ENCODE measurements around the gene OGA. TPM values are rescaled to one million over a fixed set of nuclear protein-coding genes. Genes with fewer than 3 reads are reported as not detected.
A peak's percentile ranks its signal among the peaks of the same experiment; 100 is the strongest.

The OGA gene
- total RNA-seq, 1 donor from 2014 or later, result 96.4 TPM

GRCh38 chr10:101780187-101780817, 37.9 kb downstream of the OGA start:
- peak overlapping the region; percentile 34 for H3K4me3 ChIP-seq (ENCODE audit: low read depth, low read length)
- no peak for FAIRE-seq
- no peak for TF ChIP-seq CTCF (IDR thresholded peaks at IDR 0.05; ENCODE audit: insufficient read depth, low read length, severe bottlenecking)

DNA sequence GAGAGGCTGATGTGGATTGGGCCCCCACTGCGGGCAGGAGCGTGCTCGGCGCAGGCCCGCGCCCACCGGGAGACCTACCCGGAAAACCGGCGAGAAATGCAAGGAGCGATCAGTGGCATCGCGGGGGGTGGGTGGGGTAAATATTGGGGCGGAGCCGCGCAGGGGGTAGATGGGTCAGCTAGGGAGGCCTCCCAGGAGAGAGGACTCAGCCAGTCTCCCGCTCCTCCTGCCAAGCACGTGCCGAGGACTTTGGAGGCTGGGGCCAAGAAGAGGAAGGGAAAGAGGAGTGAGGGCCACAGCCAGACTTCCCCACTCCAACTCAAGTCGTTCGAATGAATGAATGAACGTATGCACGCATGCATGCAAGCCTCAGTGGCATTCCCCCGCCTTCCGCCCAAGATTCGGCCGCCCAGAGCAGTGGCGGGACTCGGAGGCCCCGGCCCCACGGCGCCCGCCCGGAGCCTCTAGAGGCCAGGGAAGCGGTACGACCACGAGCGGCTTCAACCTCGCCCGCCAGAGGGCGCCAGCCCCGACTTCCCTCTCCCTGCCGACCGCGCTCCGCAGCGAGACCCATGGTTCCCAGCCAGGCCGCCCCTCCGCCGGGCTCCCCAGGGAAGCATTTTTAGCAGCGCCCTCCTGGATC, 38.6 kb downstream of the OGA start:
- no peak for FAIRE-seq
- Histone ChIP-seq H3K27me3 (ENCODE audit: control insufficient read depth, insufficient read depth, low read length) (peaks cover 15% of the 10 kb centered on the region), H3K36me3 (ENCODE audit: control insufficient read depth, insufficient read depth, low read length) (peaks cover 5% of the 10 kb centered on the region), H3K4me3 (ENCODE audit: low read depth, low read length) (peak overlapping the region; percentile 34)
- TF ChIP-seq CTCF (IDR thresholded peaks at IDR 0.05; ENCODE audit: insufficient read depth, low read length, severe bottlenecking), result peak; percentile 95
- peak; percentile 33 for DNase-seq (ENCODE audit: low read depth)

More at GRCh38 chr10:101780187-101780817, 37.9 kb downstream of the OGA start:
- Histone ChIP-seq H3K27me3 (ENCODE audit: control insufficient read depth, insufficient read depth, low read length) (peaks cover 9% of the 10 kb centered on the region), H3K36me3 (ENCODE audit: control insufficient read depth, insufficient read depth, low read length) (peaks cover 5% of the 10 kb centered on the region)
- no peak for DNase-seq (ENCODE audit: low read depth)

DNA sequence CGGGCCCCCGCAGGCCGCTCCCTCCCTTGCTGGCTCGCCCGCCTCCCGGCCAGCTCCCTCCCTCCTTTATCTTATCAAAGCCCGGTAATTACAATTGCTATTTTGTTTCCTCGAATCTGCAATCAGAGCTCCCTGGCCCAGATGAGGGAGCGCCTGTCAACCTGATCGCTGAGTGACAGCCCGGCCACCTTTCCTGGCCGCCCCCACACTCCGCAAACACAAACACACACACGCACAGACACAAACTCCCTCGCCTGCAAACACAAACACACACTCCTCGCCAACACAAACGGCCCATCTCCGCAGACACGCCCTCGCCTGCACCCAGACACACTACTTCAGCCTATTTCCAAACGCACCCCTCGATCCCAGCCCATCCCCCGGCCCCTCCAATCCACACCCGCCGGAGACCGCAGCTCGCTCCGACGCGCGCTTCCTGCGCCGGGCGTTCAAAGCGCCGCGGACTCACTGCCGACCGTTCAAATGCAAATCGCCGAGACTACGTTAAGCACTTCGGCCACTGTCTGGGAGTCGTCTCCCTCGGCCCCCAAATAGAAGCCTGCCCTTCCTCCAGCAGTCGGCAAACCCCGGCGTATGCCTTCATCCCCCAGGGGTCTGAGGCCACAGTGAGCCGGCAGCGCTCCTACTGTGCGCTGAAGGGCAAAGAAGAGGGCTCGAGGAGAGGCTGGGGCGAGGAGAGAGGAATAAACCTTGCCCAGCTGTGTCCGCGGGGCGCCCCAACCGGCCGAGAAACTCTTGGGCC, 39.3 kb downstream of the OGA start:
- FAIRE-seq, result no peak
- H3K27me3 ChIP-seq (ENCODE audit: control insufficient read depth, insufficient read depth, low read length), result peaks cover 22% of the 10 kb centered on the region

GRCh38 chr10:101778151-101778780, 40.0 kb downstream of the OGA start:
- Histone ChIP-seq H3K27me3 (ENCODE audit: control insufficient read depth, insufficient read depth, low read length) (peaks cover 27% of the 10 kb centered on the region), H3K4me3 (ENCODE audit: low read depth, low read length) (no peak overlapping the region), H3K36me3 (ENCODE audit: control insufficient read depth, insufficient read depth, low read length) (peaks cover 5% of the 10 kb centered on the region)
- DNase-seq (ENCODE audit: low read depth), result no peak
- TF ChIP-seq CTCF (IDR thresholded peaks at IDR 0.05; ENCODE audit: insufficient read depth, low read length, severe bottlenecking), result no peak
- FAIRE-seq, result peak; percentile 28

More for the DNA sequence above, 39.3 kb downstream of the OGA start:
- peak overlapping the region; percentile 34 for H3K4me3 ChIP-seq (ENCODE audit: low read depth, low read length)
- DNase-seq (ENCODE audit: low read depth), result peak; percentile 11
- peaks cover 5% of the 10 kb centered on the region for H3K36me3 ChIP-seq (ENCODE audit: control insufficient read depth, insufficient read depth, low read length)
- TF ChIP-seq CTCF (IDR thresholded peaks at IDR 0.05; ENCODE audit: insufficient read depth, low read length, severe bottlenecking), result no peak

DNA sequence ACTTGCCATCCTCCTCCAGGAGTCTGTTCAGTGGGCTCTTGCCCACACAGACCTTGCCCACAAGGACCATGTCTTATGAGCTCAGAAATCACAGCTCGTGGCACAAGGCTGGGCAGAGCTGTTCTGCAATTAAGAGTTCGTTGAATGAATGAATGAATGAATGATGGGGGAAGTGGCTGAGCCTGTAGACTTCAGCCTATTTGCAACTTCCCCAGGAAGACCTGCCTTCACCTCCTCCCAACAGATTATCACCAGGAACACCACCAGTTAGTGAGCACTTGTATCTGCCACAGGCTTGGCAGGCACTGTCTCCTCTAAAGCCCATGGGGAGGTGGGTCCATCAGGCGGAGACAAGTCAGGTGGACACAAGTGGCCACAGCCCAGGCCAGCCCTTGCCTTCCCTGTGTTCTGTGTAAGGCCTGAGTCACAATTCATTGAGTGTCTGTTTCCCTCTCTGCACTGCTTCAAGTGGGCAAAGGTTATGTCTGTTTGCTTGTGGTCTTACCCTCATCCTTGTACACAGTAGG, 40.6 kb downstream of the OGA start:
- Histone ChIP-seq H3K36me3 (ENCODE audit: control insufficient read depth, insufficient read depth, low read length) (peaks cover 5% of the 10 kb centered on the region), H3K4me3 (ENCODE audit: low read depth, low read length) (no peak overlapping the region), H3K27me3 (ENCODE audit: control insufficient read depth, insufficient read depth, low read length) (peaks cover 32% of the 10 kb centered on the region)
- no peak for TF ChIP-seq CTCF (IDR thresholded peaks at IDR 0.05; ENCODE audit: insufficient read depth, low read length, severe bottlenecking)
- DNase-seq (ENCODE audit: low read depth) (no peak), FAIRE-seq (no peak)
